Epithelial cell of esophagus (primary cell): ENCODE results near the gene MCRIP2.

Source experiments
- DNase-seq: peaks from one replicate; pipeline ENCODE4 v3.0.0; 2010; ENCODE audit warnings: low read depth
- H3K4me3 ChIP-seq: 2 replicates; pipeline ENCODE4 v1.5.1; 2011; ENCODE audit warnings: mild to moderate bottlenecking, low read length, control low read depth
- TF ChIP-seq, protein P1 (sequence below): IDR thresholded peaks from 2 replicates; pipeline ENCODE4 v1.5.1; 2011; ENCODE audit warnings: low read depth, mild to moderate bottlenecking, low read length, control low read depth, inconsistent platforms; ENCODE audit not compliant: insufficient read depth; ENCODE audit errors: missing control alignments

The MCRIP2 gene

DNA sequence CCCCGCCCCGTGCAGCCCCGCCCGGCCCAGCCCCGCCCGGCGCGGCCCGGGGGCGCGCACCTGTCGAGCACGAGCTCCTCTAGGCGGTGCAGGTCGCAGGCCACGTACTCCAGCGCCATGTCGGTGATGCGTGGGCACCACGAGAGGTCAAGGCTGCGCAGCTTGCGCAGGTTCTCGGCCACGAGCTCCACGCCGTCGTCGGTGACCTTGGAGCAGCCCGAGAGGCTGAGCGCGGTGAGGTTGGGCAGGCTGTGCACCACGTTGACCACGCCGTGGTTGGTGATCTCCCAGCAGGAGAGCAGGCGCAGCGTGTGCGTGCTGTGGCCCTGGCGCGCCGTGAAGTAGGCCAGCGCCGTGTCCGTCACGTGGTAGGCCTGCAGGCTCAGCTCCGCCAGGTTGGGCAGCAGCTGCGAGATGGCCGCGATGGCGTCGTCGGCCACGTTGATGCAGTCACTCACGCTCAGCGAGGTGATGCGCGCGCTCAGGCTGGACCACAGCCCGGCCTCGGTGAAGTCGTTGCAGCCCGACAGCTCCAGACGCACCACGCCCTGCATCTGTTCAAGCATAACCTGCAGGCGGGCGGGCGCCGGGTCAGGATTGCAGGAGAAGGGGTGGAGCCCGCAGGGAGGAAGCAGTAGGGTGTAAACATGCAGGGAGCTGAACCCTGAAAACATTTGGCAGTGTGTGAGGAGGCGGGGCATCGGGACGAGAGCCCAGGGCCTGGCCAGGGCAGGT is 53.9 kb downstream of the MCRIP2 start:
- DNase-seq: peak; percentile 89
- TF ChIP-seq, protein P1, sequence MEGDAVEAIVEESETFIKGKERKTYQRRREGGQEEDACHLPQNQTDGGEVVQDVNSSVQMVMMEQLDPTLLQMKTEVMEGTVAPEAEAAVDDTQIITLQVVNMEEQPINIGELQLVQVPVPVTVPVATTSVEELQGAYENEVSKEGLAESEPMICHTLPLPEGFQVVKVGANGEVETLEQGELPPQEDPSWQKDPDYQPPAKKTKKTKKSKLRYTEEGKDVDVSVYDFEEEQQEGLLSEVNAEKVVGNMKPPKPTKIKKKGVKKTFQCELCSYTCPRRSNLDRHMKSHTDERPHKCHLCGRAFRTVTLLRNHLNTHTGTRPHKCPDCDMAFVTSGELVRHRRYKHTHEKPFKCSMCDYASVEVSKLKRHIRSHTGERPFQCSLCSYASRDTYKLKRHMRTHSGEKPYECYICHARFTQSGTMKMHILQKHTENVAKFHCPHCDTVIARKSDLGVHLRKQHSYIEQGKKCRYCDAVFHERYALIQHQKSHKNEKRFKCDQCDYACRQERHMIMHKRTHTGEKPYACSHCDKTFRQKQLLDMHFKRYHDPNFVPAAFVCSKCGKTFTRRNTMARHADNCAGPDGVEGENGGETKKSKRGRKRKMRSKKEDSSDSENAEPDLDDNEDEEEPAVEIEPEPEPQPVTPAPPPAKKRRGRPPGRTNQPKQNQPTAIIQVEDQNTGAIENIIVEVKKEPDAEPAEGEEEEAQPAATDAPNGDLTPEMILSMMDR: no peak
- peak overlapping the region; percentile 20 for H3K4me3 ChIP-seq
